Activated CD4-positive, alpha-beta T cell treated with anti-CD3 and anti-CD28 coated beads for 36 hours (primary cell): ENCODE results near the gene GALNTL6. TPM values are rescaled to one million over a fixed set of nuclear protein-coding genes. Genes with fewer than 3 reads are reported as not detected.

ENCODE experiments used
- ATAC-seq: fragments of 200-7000 bp; cut with Tn5 transposase; one replicate; pipeline ENCODE4 v1.10.0; 2021; ENCODE audit warnings: mild to moderate bottlenecking, moderate library complexity
- CTCF ChIA-PET: fragments of 350-600 bp; sonication (Branson Sonifier 250); formaldehyde crosslinking; loops from one replicate; lab custom pipeline; 2021; ENCODE audit warnings: antibody characterized with exemption; lab: Charles Lee
- POLR2A ChIA-PET: fragments of 350-600 bp; sonication (Branson Sonifier 250); formaldehyde crosslinking; loops from one replicate; lab custom pipeline; 2021; ENCODE audit warnings: antibody characterized with exemption, inconsistent platforms; lab: Charles Lee
- DNase-seq: peaks from one replicate; pipeline ENCODE4 v3.0.0-alpha.2; 2020
- H3K27ac Mint-ChIP-seq: one replicate; pipeline ENCODE4 v1.8.0; 2021; ENCODE audit warnings: mixed read lengths
- H3K27me3 Mint-ChIP-seq: one replicate; pipeline ENCODE4 v1.8.0; 2021; ENCODE audit warnings: mixed read lengths
- H3K36me3 Mint-ChIP-seq: one replicate; pipeline ENCODE4 v1.8.0; 2021; ENCODE audit warnings: low read depth, mixed read lengths
- H3K4me1 Mint-ChIP-seq: one replicate; pipeline ENCODE4 v1.8.0; 2021; ENCODE audit warnings: mixed read lengths
- H3K4me3 Mint-ChIP-seq: one replicate; pipeline ENCODE4 v1.8.0; 2021; ENCODE audit warnings: mild to moderate bottlenecking, moderate library complexity, mixed read lengths
- H3K9me3 Mint-ChIP-seq: one replicate; pipeline ENCODE4 v1.8.0; 2021; ENCODE audit warnings: low read depth, mixed read lengths
- intact Hi-C, 2 experiments: fragments of 100-400 bp; cut with DNase I in 1 of 2; cut with micrococcal nuclease in 1 of 2; formaldehyde crosslinking; loops; one replicate each; pipeline versions ENCODE4 v1.14.2 to v1.15.1; 2022 to 2024; cut with DNase I, micrococcal nuclease
- total RNA-seq, 2 experiments: library from RNA; stranded (reverse); gene quantifications; one replicate each; pipeline ENCODE4 v1.2.3, GENCODE V29; 2021

The GALNTL6 gene
- total RNA-seq, 2 experiments from 2014 or later, result not detected

GRCh38 chr4:173044340-173044739 is 1231.1 kb downstream of the GALNTL6 start:
- H3K27ac Mint-ChIP-seq, result no peak overlapping the region
- H3K4me1 Mint-ChIP-seq, result no peaks in the 10 kb centered on the region
- H3K27me3 Mint-ChIP-seq, result peaks cover 8% of the 10 kb centered on the region
- ChIA-PET POLR2A (no interaction called here), CTCF (no interaction called here)
- ATAC-seq (no peak), DNase-seq (no peak)
- intact Hi-C loops, result no loop called here
- no peaks in the 10 kb centered on the region for H3K9me3 Mint-ChIP-seq
- no peaks in the 10 kb centered on the region for H3K36me3 Mint-ChIP-seq
- no peak overlapping the region for H3K4me3 Mint-ChIP-seq

GRCh38 chr4:173045571-173045970 is 1232.4 kb downstream of the GALNTL6 start:
- intact Hi-C loops, result no loop called here
- ChIA-PET POLR2A (no interaction called here), CTCF (no interaction called here)
- Mint-ChIP-seq H3K4me1 (no peaks in the 10 kb centered on the region), H3K36me3 (no peaks in the 10 kb centered on the region), H3K27ac (no peak overlapping the region), H3K9me3 (no peaks in the 10 kb centered on the region), H3K4me3 (no peak overlapping the region), H3K27me3 (peaks cover 8% of the 10 kb centered on the region)
- no peak for ATAC-seq
- no peak for DNase-seq

GRCh38 chr4:173046144-173046543 is 1232.9 kb downstream of the GALNTL6 start:
- H3K4me1 Mint-ChIP-seq, result no peaks in the 10 kb centered on the region
- peaks cover 11% of the 10 kb centered on the region for H3K27me3 Mint-ChIP-seq
- ATAC-seq (no peak), DNase-seq (no peak)
- POLR2A ChIA-PET, result no interaction called here
- H3K27ac Mint-ChIP-seq, result no peak overlapping the region
- no peak overlapping the region for H3K4me3 Mint-ChIP-seq
- intact Hi-C loops, result no loop called here
- H3K9me3 Mint-ChIP-seq, result no peaks in the 10 kb centered on the region
- CTCF ChIA-PET, result no interaction called here
- H3K36me3 Mint-ChIP-seq, result no peaks in the 10 kb centered on the region

- ChIA-PET CTCF (interaction anchor here (0.8 to 1.7 kb wide), 2 partner anchors 23 to 33 kb away, joined by 3 to 6 read pairs; no protein-coding TSS in a partner anchor), POLR2A (no interaction called here)
- Mint-ChIP-seq H3K4me3 (no peak overlapping the region), H3K9me3 (no peaks in the 10 kb centered on the region), H3K36me3 (no peaks in the 10 kb centered on the region), H3K27me3 (peaks cover 13% of the 10 kb centered on the region), H3K4me1 (no peaks in the 10 kb centered on the region), H3K27ac (no peak overlapping the region)
- intact Hi-C loops, result no loop called here
- ATAC-seq (no peak), DNase-seq (no peak)
Measured at GRCh38 chr4:173046818-173047217, 1233.6 kb downstream of the GALNTL6 start.

GRCh38 chr4:173051232-173051631 is 1238.0 kb downstream of the GALNTL6 start:
- no peak for DNase-seq
- ChIA-PET POLR2A (no interaction called here), CTCF (interaction anchor here (0.9 kb wide), 1 partner anchor 14 kb away, joined by 4 read pairs; no protein-coding TSS in a partner anchor)
- no peaks in the 10 kb centered on the region for H3K36me3 Mint-ChIP-seq
- H3K27ac Mint-ChIP-seq, result no peak overlapping the region
- intact Hi-C loops, result no loop called here
- no peak overlapping the region for H3K4me3 Mint-ChIP-seq
- H3K4me1 Mint-ChIP-seq, result no peaks in the 10 kb centered on the region
- H3K9me3 Mint-ChIP-seq, result no peaks in the 10 kb centered on the region
- no peak for ATAC-seq
- H3K27me3 Mint-ChIP-seq, result peaks cover 5% of the 10 kb centered on the region

- Mint-ChIP-seq H3K4me3 (no peak overlapping the region), H3K9me3 (no peaks in the 10 kb centered on the region), H3K27me3 (peaks cover 5% of the 10 kb centered on the region), H3K4me1 (no peaks in the 10 kb centered on the region), H3K27ac (no peak overlapping the region), H3K36me3 (no peaks in the 10 kb centered on the region)
- ChIA-PET POLR2A (no interaction called here), CTCF (interaction anchor here (0.9 kb wide), 1 partner anchor 14 kb away, joined by 4 read pairs; no protein-coding TSS in a partner anchor)
- ATAC-seq (no peak), DNase-seq (no peak)
- intact Hi-C loops, result no loop called here
Measured at GRCh38 chr4:173051716-173052115, 1238.5 kb downstream of the GALNTL6 start.

GRCh38 chr4:173052439-173052838 is 1239.2 kb downstream of the GALNTL6 start:
- Mint-ChIP-seq H3K9me3 (no peaks in the 10 kb centered on the region), H3K27me3 (peaks cover 5% of the 10 kb centered on the region), H3K4me3 (no peak overlapping the region), H3K27ac (no peak overlapping the region), H3K36me3 (no peaks in the 10 kb centered on the region), H3K4me1 (no peaks in the 10 kb centered on the region)
- CTCF ChIA-PET, result interaction anchor here (0.9 kb wide), 1 partner anchor 13 kb away, joined by 4 read pairs; no protein-coding TSS in a partner anchor
- POLR2A ChIA-PET, result no interaction called here
- no peak for ATAC-seq
- intact Hi-C loops, result no loop called here
- no peak for DNase-seq

- Mint-ChIP-seq H3K27ac (no peak overlapping the region), H3K4me3 (no peak overlapping the region), H3K27me3 (peaks cover 1% of the 10 kb centered on the region), H3K4me1 (no peaks in the 10 kb centered on the region), H3K36me3 (no peaks in the 10 kb centered on the region), H3K9me3 (no peaks in the 10 kb centered on the region)
- ChIA-PET POLR2A (no interaction called here), CTCF (interaction anchor here (0.7 to 1.2 kb wide), 2 partner anchors 42 to 69 kb away, joined by 3 to 4 read pairs; no protein-coding TSS in a partner anchor)
- ATAC-seq (no peak), DNase-seq (no peak)
- intact Hi-C loops, result no loop called here
Measured at GRCh38 chr4:173056271-173056670, 1243.1 kb downstream of the GALNTL6 start.

GRCh38 chr4:173056710-173057109 is 1243.5 kb downstream of the GALNTL6 start:
- no peak overlapping the region for H3K4me3 Mint-ChIP-seq
- intact Hi-C loops, result no loop called here
- no peaks in the 10 kb centered on the region for H3K27me3 Mint-ChIP-seq
- H3K36me3 Mint-ChIP-seq, result no peaks in the 10 kb centered on the region
- no peak overlapping the region for H3K27ac Mint-ChIP-seq
- ATAC-seq (no peak), DNase-seq (no peak)
- H3K4me1 Mint-ChIP-seq, result no peaks in the 10 kb centered on the region
- ChIA-PET POLR2A (no interaction called here), CTCF (interaction anchor here (0.6 to 1.2 kb wide), 3 partner anchors 43 to 229 kb away, joined by 3 to 4 read pairs (median 4); no protein-coding TSS in a partner anchor)
- H3K9me3 Mint-ChIP-seq, result no peaks in the 10 kb centered on the region

GRCh38 chr4:173057442-173057841 is 1244.2 kb downstream of the GALNTL6 start:
- POLR2A ChIA-PET, result no interaction called here

GRCh38 chr4:173057901-173058300 is 1244.7 kb downstream of the GALNTL6 start:
- DNase-seq, result no peak
- Mint-ChIP-seq H3K4me3 (no peak overlapping the region), H3K27ac (no peak overlapping the region), H3K4me1 (no peaks in the 10 kb centered on the region), H3K36me3 (no peaks in the 10 kb centered on the region), H3K27me3 (no peaks in the 10 kb centered on the region), H3K9me3 (no peaks in the 10 kb centered on the region)
- CTCF ChIA-PET, result interaction anchor here (1.0 kb wide), 1 partner anchor 44 kb away, joined by 3 read pairs; no protein-coding TSS in a partner anchor
- POLR2A ChIA-PET, result no interaction called here
- intact Hi-C loops, result no loop called here
- ATAC-seq, result no peak

More at GRCh38 chr4:173057442-173057841, 1244.2 kb downstream of the GALNTL6 start:
- no peak for ATAC-seq
- intact Hi-C loops, result no loop called here
- H3K4me1 Mint-ChIP-seq, result no peaks in the 10 kb centered on the region
- H3K27ac Mint-ChIP-seq, result no peak overlapping the region
- H3K9me3 Mint-ChIP-seq, result no peaks in the 10 kb centered on the region
- H3K36me3 Mint-ChIP-seq, result no peaks in the 10 kb centered on the region
- no peak for DNase-seq
- H3K27me3 Mint-ChIP-seq, result no peaks in the 10 kb centered on the region
- H3K4me3 Mint-ChIP-seq, result no peak overlapping the region
- CTCF ChIA-PET, result interaction anchor here (0.6 to 1.0 kb wide), 2 partner anchors 44 to 229 kb away, joined by 3 to 4 read pairs; no protein-coding TSS in a partner anchor

- H3K27me3 Mint-ChIP-seq, result no peaks in the 10 kb centered on the region
- DNase-seq, result no peak
- H3K9me3 Mint-ChIP-seq, result peaks cover 11% of the 10 kb centered on the region
- H3K36me3 Mint-ChIP-seq, result no peaks in the 10 kb centered on the region
- ATAC-seq, result no peak
- POLR2A ChIA-PET, result no interaction called here
- H3K4me3 Mint-ChIP-seq, result no peak overlapping the region
- CTCF ChIA-PET, result no interaction called here
- H3K27ac Mint-ChIP-seq, result no peak overlapping the region
- intact Hi-C loops, result no loop called here
- H3K4me1 Mint-ChIP-seq, result no peaks in the 10 kb centered on the region
Measured at GRCh38 chr4:173061160-173061559, 1248.0 kb downstream of the GALNTL6 start.
